OCI-LY1 (cell line): Measurements from ENCODE around the gene SLC8A1.
A peak's percentile ranks its signal among the peaks of the same experiment; 100 is the strongest.

Source experiments
- H2AFZ ChIP-seq: fragments of 200-600 bp; sonication (generic), shearing (Covaris generic); 2 replicates; pipeline ENCODE4 v1.6.0; 2014; ENCODE audit warnings: antibody characterized with exemption, mild to moderate bottlenecking, low read length
- H3F3A ChIP-seq: fragments of 200-600 bp; sonication (generic), shearing (Covaris generic); 2 replicates; pipeline ENCODE4 v1.6.0; 2014; ENCODE audit warnings: mild to moderate bottlenecking, antibody characterized with exemption, low read length, moderate library complexity; ENCODE audit not compliant: insufficient read depth
- H3K27ac ChIP-seq: fragments of 200-600 bp; sonication (generic); 2 replicates; pipeline ENCODE4 v1.5.1; 2014; ENCODE audit warnings: low read length, mixed run types, mild to moderate bottlenecking, low read depth; ENCODE audit not compliant: poor library complexity, severe bottlenecking
- H3K27me3 ChIP-seq: fragments of 200-600 bp; sonication (generic); 2 replicates; pipeline ENCODE4 v1.6.0; 2014; ENCODE audit warnings: antibody characterized with exemption, mild to moderate bottlenecking, low read length, moderate library complexity; ENCODE audit not compliant: insufficient read depth
- H3K36me3 ChIP-seq: fragments of 200-600 bp; sonication (generic); 2 replicates; pipeline ENCODE4 v1.6.1; 2014; ENCODE audit warnings: mild to moderate bottlenecking, antibody characterized with exemption, low read length, moderate library complexity, mixed read lengths; ENCODE audit not compliant: insufficient read depth
- H3K4me1 ChIP-seq: fragments of 200-600 bp; sonication (generic); 2 replicates; pipeline ENCODE4 v1.5.1; 2014; ENCODE audit warnings: mild to moderate bottlenecking, low read length, moderate library complexity; ENCODE audit not compliant: insufficient read depth, severe bottlenecking
- H3K4me2 ChIP-seq: fragments of 200-600 bp; sonication (generic), shearing (Covaris generic); 2 replicates; pipeline ENCODE4 v1.6.1; 2014; ENCODE audit warnings: low read length
- H3K4me3 ChIP-seq: fragments of 200-600 bp; sonication (generic); 2 replicates; pipeline ENCODE4 v1.5.1; 2014; ENCODE audit warnings: low read length, low read depth, mild to moderate bottlenecking, mixed read lengths; ENCODE audit not compliant: poor library complexity, severe bottlenecking
- H3K79me2 ChIP-seq: fragments of 200-600 bp; shearing (Covaris generic); 2 replicates; pipeline ENCODE4 v1.6.1; 2016; ENCODE audit warnings: mixed run types, low read length, mixed read lengths; ENCODE audit not compliant: insufficient read depth
- H3K9ac ChIP-seq: fragments of 200-600 bp; sonication (generic), shearing (Covaris generic); 2 replicates; pipeline ENCODE4 v1.6.1; 2014; ENCODE audit warnings: mild to moderate bottlenecking, low read length, mixed read lengths
- H3K9me2 ChIP-seq: fragments of 200-600 bp; sonication (generic), shearing (Covaris generic); 2 replicates; pipeline ENCODE4 v1.6.1; 2014; ENCODE audit warnings: low read depth, mild to moderate bottlenecking, low read length, mixed read lengths
- H3K9me3 ChIP-seq: fragments of 200-600 bp; shearing (Covaris generic); 2 replicates; pipeline ENCODE4 v1.6.1; 2014; ENCODE audit warnings: low read length, mixed read lengths
- H4K20me1 ChIP-seq: fragments of 200-600 bp; sonication (generic), shearing (Covaris generic); 2 replicates; pipeline ENCODE4 v1.6.0; 2016; ENCODE audit warnings: mild to moderate bottlenecking, low read length; ENCODE audit not compliant: insufficient read depth
- CTCF ChIP-seq: fragments of 200-600 bp; sonication (generic), shearing (Covaris generic); IDR thresholded peaks from 2 replicates; pipeline ENCODE4 v1.5.1; 2017; ENCODE audit warnings: mild to moderate bottlenecking, antibody characterized with exemption, low read length, moderate library complexity, mixed read lengths
- EZH2 ChIP-seq: fragments of 200-600 bp; sonication (generic), shearing (Covaris generic); IDR thresholded peaks from 2 replicates; pipeline ENCODE4 v1.8.0; 2017; ENCODE audit warnings: borderline replicate concordance, mixed run types, mild to moderate bottlenecking, antibody characterized with exemption, low read length, moderate library complexity, mixed read lengths

SLC8A1 gene

GRCh38 chr2:40489678-40489960 is 37.7 kb upstream of the SLC8A1 start:
- peak overlapping the region; percentile 29; the same call in 1 of the 2 replicates for H3K4me2 ChIP-seq
- H3K27me3 ChIP-seq, result no peaks in the 10 kb centered on the region
- H3K79me2 ChIP-seq, result no peaks in the 10 kb centered on the region
- H3F3A ChIP-seq, result no peaks in the 10 kb centered on the region
- H3K4me1 ChIP-seq, result no peaks in the 10 kb centered on the region
- no peaks in the 10 kb centered on the region for H3K9me2 ChIP-seq
- no peak overlapping the region for H3K9ac ChIP-seq
- no peak overlapping the region for H3K4me3 ChIP-seq
- H3K36me3 ChIP-seq, result no peaks in the 10 kb centered on the region
- TF ChIP-seq CTCF (no peak), EZH2 (no peak)
- H2AFZ ChIP-seq, result no peak overlapping the region
- H3K9me3 ChIP-seq, result no peaks in the 10 kb centered on the region
- no peaks in the 10 kb centered on the region for H4K20me1 ChIP-seq
- H3K27ac ChIP-seq, result no peak overlapping the region

- Histone ChIP-seq H3K36me3 (no peaks in the 10 kb centered on the region), H3K79me2 (no peaks in the 10 kb centered on the region), H4K20me1 (no peaks in the 10 kb centered on the region), H3K9me3 (no peaks in the 10 kb centered on the region), H3K9ac (no peak overlapping the region), H3F3A (no peaks in the 10 kb centered on the region), H3K27me3 (no peaks in the 10 kb centered on the region), H3K27ac (no peak overlapping the region), H3K4me2 (peak overlapping the region; percentile 29; the same call in 1 of the 2 replicates), H3K4me1 (no peaks in the 10 kb centered on the region), H3K9me2 (no peaks in the 10 kb centered on the region), H2AFZ (no peak overlapping the region), H3K4me3 (no peak overlapping the region)
- TF ChIP-seq EZH2 (no peak), CTCF (no peak)
Observed at GRCh38 chr2:40488927-40489677, 37.2 kb upstream of the SLC8A1 start.

DNA sequence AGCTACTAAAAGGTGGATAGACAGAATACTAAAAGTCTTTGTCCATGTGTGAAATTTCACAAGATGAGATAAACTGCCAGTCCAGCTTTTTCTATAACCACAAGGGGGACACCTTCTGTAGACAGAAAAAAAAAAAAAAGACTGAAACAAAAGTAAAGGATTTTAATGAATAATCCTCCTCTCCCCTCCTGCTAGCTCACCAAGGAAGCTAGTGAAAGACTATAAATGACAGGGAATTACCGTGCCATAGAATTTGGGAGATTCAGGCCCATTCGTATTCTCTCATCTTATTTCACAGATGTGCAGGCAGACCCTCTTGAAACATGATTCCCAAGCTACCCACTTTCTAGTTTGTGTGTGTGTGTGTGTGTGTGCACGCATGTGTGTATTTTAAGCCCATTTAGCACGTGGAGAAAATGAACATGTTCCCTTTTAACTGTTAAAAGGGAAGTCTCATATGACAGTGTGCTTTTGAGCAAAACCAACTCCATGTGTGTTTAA is 36.3 kb upstream of the SLC8A1 start:
- Histone ChIP-seq H3K4me3 (no peak overlapping the region), H3K27ac (no peak overlapping the region), H3K36me3 (no peaks in the 10 kb centered on the region), H3K9me2 (no peaks in the 10 kb centered on the region), H3K4me1 (no peaks in the 10 kb centered on the region), H3K4me2 (no peak overlapping the region), H3F3A (no peaks in the 10 kb centered on the region), H2AFZ (no peak overlapping the region), H3K9me3 (no peaks in the 10 kb centered on the region), H4K20me1 (no peaks in the 10 kb centered on the region), H3K27me3 (no peaks in the 10 kb centered on the region), H3K9ac (no peak overlapping the region), H3K79me2 (no peaks in the 10 kb centered on the region)
- TF ChIP-seq CTCF (peak; percentile 10; the same call in 1 of the 2 replicates), EZH2 (no peak)
